Mesenteric fat pad (tissue), 1 donor: ENCODE measurements around the gene ARMC5. TPM values are rescaled to one million over a fixed set of nuclear protein-coding genes. Genes with fewer than 3 reads are reported as not detected.

ENCODE experiments used
- DNase-seq: peaks from one replicate; pipeline ENCODE4 v3.0.0-alpha.2; 2020; ENCODE audit warnings: low spot score
- total RNA-seq: library from RNA; stranded (reverse); fragmentation: NEBNext Ultra II Directional; extraction: Animal tissue kit (Norgen Biotek cat#: 25700); gene quantifications from one replicate; pipeline ENCODE4 v1.2.1, GENCODE V29; 2021
- donor health status: DM: yes; HTN: yes; CAD: no.

ARMC5 gene
- total RNA-seq, 1 donor from 2014 or later, result 8.5 TPM

DNA sequence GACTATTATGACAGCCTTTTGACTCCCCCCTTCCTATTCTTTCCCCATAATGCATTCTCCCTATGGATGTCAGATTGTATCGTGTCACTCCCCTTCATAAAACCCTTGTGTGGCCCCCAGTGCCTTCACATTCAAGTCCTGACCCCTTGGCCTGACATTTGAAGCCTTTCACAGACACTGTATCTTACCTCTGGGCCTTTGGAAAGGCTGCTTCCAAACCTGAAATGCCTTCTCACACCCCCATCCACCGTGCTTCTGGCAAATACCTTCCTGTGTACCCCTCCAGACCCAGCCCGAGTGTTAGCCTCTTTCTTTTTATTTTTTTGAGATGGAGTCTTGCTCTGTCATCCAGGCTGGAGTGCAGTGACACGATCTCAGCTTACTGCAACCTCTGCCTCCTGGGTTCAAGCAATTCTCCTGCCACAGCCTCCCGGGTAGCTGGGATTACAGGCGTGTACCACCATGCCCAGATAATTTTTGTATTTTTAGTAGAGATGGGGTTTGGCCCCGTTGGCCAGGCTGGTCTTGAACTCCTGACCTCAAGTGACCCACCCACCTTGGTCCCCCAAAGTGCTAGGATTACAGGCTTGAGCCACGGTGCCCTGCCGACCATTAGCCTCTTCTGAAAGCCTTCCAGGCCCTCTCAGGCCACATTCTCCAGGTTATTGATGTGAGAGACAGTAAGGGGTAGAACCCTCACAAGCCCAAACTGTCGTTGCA is 2.1 kb downstream of the ARMC5 start:
- no peak for DNase-seq

DNA sequence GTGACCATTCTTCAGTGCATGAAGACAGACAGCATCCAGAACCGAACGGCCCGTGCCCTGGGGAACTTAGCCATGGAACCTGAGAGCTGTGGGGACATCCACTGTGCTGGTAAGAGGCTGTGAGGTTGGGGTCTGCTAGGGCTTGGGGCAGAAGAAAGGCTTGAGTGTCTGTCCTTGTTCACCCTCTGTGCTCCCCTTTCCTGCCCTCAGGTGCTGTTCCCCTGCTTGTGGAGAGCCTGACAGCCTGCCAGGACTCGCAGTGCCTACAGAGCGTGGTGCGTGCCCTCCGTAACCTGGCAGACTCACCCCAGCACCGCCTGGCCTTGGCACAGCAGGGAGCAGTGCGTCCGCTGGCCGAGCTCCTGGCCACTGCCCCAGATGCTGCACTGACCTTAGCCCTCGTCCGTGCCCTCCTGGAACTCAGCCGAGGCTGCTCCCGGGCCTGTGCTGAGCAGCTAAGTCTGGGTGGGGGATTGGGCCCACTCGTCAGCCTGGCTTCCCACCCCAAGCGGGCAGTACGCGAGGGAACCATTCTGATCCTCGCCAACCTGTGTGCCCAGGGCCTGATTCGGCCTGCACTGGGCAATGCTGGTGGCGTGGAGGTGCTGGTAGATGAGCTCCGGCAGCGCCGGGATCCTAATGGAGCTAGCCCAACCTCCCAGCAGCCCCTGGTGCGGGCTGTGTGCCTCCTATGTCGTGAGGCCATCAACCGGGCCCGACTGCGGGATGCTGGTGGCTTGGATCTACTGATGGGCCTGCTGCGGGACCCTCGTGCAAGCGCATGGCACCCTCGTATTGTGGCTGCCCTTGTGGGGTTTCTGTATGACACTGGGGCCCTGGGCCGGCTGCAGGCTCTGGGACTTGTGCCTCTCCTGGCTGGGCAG is 2.9 kb downstream of the ARMC5 start:
- DNase-seq, result no peak

DNA sequence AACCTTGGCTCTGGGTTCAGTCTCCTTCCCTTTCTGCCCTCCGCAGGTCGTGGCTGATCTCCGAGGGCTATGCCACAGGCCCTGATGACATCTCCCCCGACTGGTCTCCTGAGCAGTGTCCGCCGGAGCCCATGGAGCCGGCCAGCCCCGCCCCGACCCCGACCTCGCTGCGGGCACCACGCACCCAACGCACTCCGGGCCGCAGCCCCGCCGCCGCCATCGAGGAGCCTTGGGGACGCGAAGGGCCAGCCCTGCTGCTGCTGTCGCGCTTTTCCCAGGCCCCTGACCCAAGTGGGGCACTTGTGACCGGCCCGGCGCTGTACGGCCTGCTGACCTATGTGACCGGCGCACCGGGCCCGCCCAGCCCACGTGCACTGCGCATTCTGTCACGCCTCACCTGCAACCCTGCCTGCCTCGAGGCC is 5.1 kb downstream of the ARMC5 start:
- DNase-seq, result no peak

DNA sequence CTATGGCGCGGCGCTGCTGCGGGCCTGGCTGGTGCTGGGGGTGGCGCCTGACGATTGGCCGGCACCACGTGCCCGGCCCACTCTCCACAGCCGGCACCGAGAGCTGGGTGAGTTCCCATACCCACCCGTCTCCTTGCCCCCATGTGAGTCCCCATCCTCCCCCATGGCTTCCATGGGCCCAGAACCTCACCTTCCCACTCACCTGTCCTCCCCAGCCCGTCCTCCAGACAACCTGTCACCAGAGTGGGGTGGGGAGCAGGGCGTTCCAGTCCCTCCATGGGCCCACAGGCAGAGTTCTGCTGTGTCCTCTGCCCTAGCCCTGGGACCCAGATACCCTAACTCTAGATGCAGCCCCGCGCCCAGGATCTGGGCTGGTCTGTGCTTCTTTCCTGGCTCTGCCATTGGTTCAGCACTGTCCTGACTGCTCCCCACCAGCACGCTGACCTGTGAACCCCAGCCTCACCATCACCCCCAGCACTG is 5.5 kb downstream of the ARMC5 start:
- DNase-seq, result no peak

DNA sequence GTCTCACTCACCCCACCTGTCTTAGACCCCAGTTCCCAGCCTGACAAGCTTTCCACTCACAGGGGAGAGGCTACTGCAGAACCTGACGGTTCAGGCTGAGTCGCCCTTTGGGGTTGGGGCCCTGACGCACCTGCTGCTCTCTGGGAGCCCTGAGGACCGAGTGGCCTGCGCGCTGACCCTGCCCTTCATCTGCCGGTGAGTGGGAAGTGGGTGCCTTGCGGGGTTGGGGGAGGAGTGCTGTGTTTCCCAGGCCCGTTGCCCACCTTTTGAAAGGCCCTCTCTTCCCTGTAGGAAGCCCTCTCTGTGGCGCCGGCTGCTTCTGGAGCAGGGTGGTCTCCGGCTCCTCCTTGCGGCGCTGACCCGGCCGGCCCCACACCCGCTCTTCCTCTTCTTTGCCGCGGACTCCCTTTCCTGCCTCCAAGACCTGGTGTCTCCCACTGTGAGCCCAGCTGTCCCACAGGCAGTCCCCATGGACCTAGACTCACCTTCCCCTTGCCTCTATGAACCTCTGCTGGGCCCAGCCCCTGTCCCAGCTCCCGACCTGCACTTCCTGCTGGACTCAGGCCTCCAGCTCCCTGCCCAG is 6.6 kb downstream of the ARMC5 start:
- no peak for DNase-seq

DNA sequence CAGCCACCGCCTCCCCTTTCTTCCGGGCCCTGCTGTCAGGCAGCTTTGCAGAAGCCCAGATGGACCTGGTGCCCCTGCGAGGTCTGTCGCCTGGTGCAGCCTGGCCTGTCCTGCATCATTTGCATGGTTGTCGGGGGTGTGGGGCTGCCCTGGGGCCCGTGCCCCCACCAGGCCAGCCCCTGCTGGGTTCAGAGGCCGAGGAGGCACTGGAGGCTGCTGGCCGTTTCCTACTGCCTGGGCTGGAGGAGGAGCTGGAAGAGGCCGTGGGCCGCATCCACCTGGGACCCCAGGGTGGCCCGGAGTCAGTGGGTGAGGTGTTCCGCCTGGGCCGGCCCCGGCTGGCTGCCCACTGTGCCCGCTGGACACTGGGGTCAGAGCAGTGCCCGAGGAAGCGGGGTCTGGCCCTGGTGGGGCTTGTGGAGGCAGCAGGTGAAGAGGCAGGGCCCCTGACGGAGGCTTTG is 7.1 kb downstream of the ARMC5 start:
- DNase-seq, result no peak

DNA sequence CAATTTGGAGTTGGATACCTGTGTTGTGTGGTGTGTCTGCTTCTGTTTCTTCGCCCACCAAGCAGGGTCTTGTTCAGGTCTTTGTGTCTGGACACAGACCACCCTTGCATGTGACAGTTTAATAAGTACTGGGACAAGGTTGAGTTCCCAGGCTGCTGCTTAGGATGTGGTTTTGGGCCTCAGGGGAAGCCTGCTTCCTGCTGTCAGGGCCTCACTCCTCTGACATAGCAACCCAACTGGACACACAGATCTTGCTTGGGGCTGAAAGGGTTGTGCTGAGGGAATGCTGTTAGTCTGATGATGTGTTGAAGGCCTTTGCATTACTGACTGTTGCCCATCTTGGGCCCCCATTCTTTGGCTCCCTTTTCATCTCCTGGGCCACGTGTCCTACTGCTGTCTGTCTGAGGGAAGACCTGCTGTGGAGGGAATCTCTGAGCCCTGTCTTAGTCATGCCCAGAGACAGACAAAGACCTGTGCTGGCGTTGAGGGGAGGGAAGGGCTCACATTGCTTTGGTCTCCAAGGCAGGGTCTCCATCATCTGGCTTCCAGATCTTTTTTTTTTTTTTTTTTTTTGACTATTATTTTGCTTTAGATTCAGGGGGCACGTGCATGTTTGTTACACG is 8.0 kb downstream of the ARMC5 start:
- DNase-seq, result no peak

DNA sequence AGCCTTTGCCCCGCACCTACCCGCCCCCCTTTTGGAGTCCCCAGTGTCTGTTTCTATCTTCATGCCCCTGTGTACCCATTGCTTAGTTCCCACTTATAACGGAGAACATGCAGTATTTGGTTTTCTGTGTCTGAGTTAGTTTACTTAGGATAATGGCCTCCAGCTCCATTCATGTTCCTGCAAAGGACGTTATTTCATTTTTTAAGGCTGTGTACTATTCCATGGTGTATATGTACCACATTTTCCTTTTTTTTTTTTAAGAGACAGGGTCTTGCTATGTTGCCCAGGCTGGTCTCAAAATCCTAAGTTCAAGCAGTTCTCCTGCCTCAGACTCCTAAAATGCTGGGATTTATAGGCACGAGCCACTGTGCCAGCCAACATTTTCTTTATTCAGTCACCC is 8.6 kb downstream of the ARMC5 start:
- DNase-seq, result no peak

DNA sequence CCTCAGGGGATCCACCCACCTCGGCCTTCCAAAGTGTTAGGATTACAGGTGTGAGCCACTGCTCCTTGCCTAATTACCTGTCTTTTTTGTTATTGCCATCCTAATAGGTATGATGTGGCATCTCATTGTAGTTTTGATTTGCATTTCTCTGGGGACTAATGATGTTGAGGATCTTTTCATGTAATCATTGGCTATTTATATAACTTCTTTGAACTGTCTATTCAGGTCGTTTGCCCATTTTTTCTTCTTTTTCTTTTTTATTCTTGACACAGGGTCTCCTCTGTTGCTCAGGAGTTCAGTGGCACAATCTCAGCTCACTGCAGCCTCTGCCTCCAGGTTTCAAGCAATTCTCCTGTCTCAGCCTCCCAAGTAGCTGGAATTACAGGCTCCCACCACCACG is 11.3 kb downstream of the ARMC5 start:
- no peak for DNase-seq

DNA sequence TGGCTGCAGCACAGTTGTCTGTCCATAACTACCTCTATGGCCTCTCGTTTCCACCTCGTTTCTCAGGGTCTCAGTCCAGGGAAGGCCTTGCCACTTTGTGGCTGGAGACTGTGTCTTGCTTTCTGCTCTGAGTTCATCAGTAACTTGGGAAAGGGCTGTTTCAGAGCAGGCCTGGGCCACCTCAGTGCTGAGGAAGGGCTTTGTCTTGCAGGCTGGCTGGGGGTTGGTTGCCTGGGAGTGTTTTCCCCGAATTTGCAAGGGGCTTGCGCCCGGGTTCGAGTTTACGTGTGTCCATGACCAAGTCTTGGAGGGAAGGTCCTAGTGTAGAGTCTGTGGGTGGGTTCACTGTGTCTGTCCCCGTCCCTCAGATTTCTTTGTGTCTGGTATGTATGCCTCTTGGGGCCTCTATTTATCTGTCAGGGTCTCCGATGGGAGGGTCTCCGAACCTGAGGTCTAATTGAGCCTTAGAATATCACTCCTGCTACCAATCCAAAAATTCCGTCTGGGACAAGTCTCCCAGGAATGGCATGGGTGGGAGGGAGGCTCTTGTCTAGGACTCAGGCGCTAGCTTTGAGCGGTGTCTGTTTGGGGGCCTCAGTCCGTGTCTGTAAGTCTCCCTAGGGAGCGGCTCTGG is 12.1 kb downstream of the ARMC5 start:
- no peak for DNase-seq

DNA sequence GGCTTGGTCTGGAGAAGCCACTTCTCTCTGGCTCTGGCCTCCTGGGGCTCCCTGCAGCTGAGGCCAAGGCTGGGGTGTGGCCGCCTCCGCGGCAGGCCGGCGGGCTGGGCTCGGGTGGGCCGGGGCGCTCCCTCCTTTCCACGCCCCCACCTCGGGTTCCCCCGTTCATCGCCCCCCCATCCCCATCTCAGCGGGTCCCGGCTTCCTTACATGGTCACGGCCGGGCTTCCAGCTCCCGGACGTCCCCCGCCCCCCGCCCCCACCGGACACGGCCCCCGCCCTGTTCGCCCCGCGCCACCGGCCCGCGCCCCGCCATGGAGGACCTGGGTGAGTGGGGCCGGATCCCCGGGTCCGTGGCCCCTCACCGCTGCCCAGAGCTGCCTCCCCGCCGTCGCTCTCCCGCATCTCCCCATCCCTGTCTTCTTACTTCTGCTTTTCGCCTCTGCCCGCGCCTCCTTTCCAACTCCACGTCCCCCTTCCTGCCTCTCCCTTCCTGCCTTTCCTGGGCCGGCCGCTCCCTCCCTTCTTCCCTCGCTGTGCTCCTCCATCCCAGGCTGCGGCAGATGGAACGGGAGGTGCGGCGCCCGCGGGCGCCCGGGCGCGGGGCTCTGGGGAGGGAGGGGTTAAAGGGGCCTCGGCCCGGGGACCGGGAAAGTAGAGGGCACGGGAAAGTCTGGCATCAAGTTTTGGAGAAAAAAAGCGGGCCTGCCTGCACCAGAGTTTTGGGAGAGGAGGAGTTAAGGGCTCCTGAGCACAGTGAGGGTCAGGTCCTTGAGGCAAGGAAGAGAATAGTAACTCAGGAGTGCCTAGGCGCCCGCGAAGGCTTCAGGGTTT is 12.8 kb downstream of the ARMC5 start, which contains the start of gene TGFB1I1:
Gene TGFB1I1, plus strand, starts transcription at position 278 of the 834 bp plus-strand sequence. Its CDS starts 37 bp downstream, at position 315.
- DNase-seq, result no peak

DNA sequence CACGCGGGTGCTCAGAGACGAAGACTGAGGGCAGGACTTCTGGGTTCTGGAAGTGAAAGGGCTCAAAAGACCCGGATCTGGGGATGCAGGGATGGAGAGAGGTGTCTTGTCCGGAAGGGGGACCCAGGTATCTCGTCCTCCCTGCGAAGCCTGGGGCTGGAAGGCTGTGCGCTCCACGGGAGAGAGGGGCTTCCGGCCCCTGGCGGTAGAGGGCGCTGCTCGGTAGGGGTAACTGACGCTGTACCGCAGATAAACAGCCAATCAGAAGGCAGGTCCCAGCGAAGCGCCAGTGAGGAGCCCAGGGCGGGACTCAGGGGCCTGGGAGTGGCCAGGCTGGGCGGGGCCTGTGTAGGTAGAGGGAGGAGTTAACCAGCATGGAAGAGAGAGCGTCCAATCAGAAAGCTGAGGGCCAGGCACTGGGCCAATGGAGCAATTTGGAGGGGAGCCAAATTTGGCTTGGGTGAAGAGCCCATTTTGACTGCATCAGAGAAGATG is 13.5 kb downstream of the ARMC5 start:
- no peak for DNase-seq

DNA sequence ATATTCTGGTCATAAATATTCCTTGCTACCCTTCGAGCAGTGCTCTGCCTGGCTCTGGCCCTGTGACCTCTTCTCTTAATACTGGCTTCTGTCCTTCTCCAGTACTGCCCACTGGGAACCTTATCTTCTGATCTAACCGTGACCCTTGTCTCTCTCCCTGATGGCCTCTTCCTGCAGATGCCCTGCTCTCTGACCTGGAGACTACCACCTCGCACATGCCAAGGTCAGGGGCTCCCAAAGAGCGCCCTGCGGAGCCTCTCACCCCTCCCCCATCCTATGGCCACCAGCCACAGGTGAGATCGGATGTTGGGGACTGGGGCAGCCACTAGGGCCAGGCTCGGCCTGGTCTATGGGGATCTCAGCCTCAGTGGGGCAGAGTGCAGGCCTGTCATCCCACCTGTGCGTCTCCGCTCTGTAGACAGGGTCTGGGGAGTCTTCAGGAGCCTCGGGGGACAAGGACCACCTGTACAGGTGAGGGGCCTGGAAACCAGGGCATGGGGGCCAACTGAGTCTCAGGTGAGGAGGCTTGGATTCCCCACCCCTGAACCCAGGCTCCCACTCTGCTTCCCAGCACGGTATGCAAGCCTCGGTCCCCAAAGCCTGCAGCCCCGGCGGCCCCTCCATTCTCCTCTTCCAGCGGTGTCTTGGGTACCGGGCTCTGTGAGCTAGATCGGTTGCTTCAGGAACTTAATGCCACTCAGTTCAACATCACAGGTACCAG is 14.1 kb downstream of the ARMC5 start:
- no peak for DNase-seq

DNA sequence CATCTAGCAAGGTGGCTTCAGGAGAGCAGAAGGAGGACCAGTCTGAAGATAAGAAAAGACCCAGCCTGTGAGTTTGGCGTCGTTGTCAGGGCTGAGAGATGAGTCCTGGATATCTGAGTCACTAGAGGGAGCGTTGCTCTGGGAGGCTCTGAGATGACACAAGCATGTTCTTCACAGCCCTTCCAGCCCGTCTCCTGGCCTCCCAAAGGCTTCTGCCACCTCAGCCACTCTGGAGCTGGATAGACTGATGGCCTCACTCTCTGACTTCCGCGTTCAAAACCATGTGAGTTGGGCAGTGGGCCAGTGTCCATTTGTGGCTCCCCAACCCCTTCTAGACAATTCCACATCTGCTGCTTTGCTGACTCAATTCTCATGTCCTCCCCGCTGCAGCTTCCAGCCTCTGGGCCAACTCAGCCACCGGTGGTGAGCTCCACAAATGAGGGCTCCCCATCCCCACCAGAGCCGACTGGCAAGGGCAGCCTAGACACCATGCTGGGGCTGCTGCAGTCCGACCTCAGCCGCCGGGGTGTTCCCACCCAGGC is 14.9 kb downstream of the ARMC5 start:
- DNase-seq, result no peak

DNA sequence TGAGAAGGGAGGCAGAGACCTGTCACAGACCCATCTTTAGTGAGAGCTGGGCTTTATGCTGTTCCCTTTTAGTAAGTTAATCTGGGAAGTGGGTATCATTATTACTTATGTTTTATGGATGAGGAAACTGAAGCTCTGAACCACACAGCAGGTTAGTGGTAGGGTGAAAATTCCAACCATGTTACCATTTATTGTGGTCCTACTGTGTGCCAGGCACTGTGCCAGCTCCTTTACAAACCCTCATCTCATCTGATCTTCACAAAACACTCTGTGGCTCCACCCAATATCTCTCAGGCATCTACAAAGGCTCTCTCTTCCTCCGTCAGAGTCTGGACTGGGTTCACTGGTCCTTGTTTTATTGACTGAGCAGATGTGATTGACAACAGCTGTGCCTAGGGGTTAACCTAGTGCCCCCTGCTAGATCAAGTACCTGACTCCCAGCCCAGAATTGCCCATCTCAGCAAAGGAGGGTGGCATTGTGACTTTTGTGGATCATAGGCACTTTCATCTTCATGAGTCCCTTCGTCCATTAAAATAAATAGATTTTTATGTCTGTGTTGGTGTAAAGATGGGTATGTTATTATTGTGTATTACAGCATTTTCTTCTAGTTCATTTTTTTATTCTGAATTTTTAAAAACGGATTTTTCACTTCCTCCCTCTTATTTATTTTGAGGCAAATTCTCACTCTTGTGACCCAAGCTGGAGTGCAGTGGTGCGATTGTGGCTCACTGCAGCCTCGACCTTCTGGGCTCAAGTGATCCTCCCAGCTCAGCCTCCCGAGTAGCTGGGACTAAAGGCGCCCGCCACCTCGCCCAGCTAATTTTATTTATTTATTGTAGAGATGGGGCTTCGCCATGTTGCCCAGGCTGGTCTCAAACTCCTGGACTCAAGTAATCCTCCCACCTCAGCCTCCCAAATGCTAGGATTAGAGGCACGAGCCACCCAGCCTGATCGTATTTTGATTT is 15.8 kb downstream of the ARMC5 start:
- DNase-seq, result no peak

DNA sequence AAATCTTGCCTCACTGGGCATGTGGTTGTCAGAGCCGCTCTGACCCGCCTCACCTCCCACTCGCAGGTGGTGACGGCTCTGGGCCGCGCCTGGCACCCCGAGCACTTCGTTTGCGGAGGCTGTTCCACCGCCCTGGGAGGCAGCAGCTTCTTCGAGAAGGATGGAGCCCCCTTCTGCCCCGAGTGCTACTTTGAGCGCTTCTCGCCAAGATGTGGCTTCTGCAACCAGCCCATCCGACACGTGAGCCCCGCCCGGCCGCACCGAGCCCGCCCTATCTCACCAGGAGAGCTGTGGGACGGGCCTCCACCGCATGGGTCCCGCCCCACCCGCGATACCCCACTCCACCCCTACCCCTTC is 16.6 kb downstream of the ARMC5 start:
- no peak for DNase-seq

DNA sequence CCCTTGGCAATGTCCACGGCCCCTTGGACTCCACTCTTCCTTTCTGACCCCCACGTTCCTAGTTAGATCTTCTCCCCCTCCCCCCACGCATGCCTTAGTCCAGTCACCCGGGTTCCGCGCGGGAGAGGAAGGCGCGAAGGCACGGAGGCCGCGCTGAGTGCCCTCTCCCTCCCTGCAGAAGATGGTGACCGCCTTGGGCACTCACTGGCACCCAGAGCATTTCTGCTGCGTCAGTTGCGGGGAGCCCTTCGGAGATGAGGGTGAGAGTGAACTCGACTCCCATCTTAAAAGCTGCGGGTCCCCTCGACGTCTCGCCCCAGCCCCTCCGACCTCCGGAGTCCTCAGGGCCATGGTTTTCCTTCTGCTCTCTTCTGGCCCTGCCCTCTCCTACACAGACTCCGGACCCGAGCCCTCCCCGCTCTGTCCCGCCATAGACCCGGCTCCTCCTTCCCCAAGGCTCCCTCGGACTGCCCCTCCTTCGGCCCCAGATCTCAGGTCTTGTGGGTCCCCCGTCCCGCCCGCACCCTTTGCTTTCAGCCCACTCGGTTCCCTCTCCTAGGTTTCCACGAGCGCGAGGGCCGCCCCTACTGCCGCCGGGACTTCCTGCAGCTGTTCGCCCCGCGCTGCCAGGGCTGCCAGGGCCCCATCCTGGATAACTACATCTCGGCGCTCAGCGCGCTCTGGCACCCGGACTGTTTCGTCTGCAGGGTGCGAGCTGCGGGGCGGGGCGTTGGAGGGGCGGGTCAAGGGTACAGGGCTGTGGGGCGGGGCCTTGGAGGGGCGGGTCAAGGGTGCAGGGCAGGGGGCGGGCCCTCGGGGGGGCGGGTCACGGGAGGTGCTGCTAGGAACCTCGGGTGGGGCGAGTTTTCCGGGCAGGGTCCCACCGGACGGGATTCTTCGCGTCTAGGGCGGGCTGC is 17.3 kb downstream of the ARMC5 start:
- DNase-seq, result no peak
